SK-N-SH (cell line): ENCODE data around the gene HHAT. TPM values are rescaled to one million over a fixed set of nuclear protein-coding genes. Genes with fewer than 3 reads are reported as not detected.

Experiments
- CTCF ChIA-PET: fragments of 300-600, 350-600 bp; formaldehyde crosslinking; extraction: SDS; loops from one replicate; lab custom pipeline; 2021; lab: Yijun Ruan, JAX
- POLR2A ChIA-PET: fragments of 350-600 bp; sonication (Branson Sonifier 250); formaldehyde crosslinking; extraction: SDS; loops from one replicate; lab custom pipeline; 2020; ENCODE audit warnings: antibody characterized with exemption, inconsistent platforms; lab: Yijun Ruan, JAX
- DNase-seq: peaks from one replicate; pipeline ENCODE4 v3.0.0; 2012
- H2AFZ ChIP-seq: fragments of 200-600 bp; sonication (generic); 2 replicates; pipeline ENCODE4 v1.8.1; 2016; ENCODE audit warnings: antibody characterized with exemption, mild to moderate bottlenecking, low read depth
- H3F3A ChIP-seq: fragments of 200-600 bp; sonication (generic); replicated peaks from 2 replicates; pipeline ENCODE3; 2016; ENCODE audit warnings: antibody characterized with exemption, mild to moderate bottlenecking; ENCODE audit not compliant: insufficient read depth
- H3K27ac ChIP-seq, 2 experiments: fragments of 200-500 bp in 1 of 2; fragments of 200-600 bp in 1 of 2; sonication (Bioruptor generic) in 1 of 2; sonication (generic), shearing (Covaris generic) in 1 of 2; 2 replicates each; pipeline versions ENCODE4 v1.5.1 to v1.6.1; 2014 to 2016; ENCODE audit warnings: low read depth in 2 of 2, inconsistent platforms in 1 of 2, low read length in 1 of 2, mild to moderate bottlenecking in 1 of 2, mixed read lengths in 1 of 2
- H3K27me3 ChIP-seq: fragments of 200-600 bp; sonication (generic), shearing (Covaris generic); 2 replicates; pipeline ENCODE4 v1.6.1; 2016; ENCODE audit warnings: mixed run types; ENCODE audit not compliant: insufficient read depth
- H3K36me3 ChIP-seq, 2 experiments: fragments of 200-500 bp in 1 of 2; fragments of 200-600 bp in 1 of 2; sonication (Bioruptor generic) in 1 of 2; sonication (generic) in 1 of 2; replicated peaks in 1 of 2; 2 replicates each; pipeline versions ENCODE3 to v1.5.1; 2014 to 2016; ENCODE audit warnings: low read length in 1 of 2, mild to moderate bottlenecking in 1 of 2; ENCODE audit not compliant: insufficient read depth in 2 of 2, control insufficient read depth in 1 of 2
- H3K4me1 ChIP-seq, 2 experiments: fragments of 200-500 bp in 1 of 2; fragments of 200-600 bp in 1 of 2; sonication (Bioruptor generic) in 1 of 2; sonication (generic), shearing (Covaris generic) in 1 of 2; 2 replicates each; pipeline versions ENCODE4 v1.5.1 to v1.6.1; 2014 to 2016; ENCODE audit warnings: low read depth in 1 of 2, low read length in 1 of 2, mixed run types in 1 of 2; ENCODE audit not compliant: insufficient read depth in 2 of 2, control insufficient read depth in 1 of 2
- H3K4me2 ChIP-seq: fragments of 200-600 bp; sonication (generic), shearing (Covaris generic); 2 replicates; pipeline ENCODE4 v1.6.1; 2017; ENCODE audit warnings: mixed run types
- H3K4me3 ChIP-seq, 2 experiments: fragments of 200-500 bp in 1 of 2; fragments of 200-600 bp in 1 of 2; sonication (Bioruptor generic) in 1 of 2; sonication (generic), shearing (Covaris generic) in 1 of 2; 2 replicates each; pipeline versions ENCODE4 v1.5.1 to v1.8.1; 2014 to 2016; ENCODE audit warnings: low read depth in 2 of 2, inconsistent platforms in 1 of 2, low read length in 1 of 2, mild to moderate bottlenecking in 1 of 2, mixed read lengths in 1 of 2, moderate library complexity in 1 of 2
- H3K79me2 ChIP-seq: fragments of 200-600 bp; sonication (generic); 2 replicates; pipeline ENCODE4 v1.8.1; 2017; ENCODE audit warnings: mild to moderate bottlenecking; ENCODE audit not compliant: insufficient read depth
- H3K9ac ChIP-seq: fragments of 200-600 bp; sonication (generic); 2 replicates; pipeline ENCODE4 v1.6.1; 2017; ENCODE audit warnings: mixed run types
- H3K9me2 ChIP-seq: fragments of 200-600 bp; sonication (generic); 2 replicates; pipeline ENCODE4 v1.6.1; 2017; ENCODE audit warnings: mixed run types
- H3K9me3 ChIP-seq: fragments of 200-600 bp; sonication (generic); 2 replicates; pipeline ENCODE4 v1.6.1; 2017; ENCODE audit warnings: mixed run types, mild to moderate bottlenecking, moderate library complexity
- H4K20me1 ChIP-seq: fragments of 200-600 bp; sonication (generic); 2 replicates; pipeline ENCODE4 v1.6.1; 2017; ENCODE audit warnings: mild to moderate bottlenecking, mixed run types; ENCODE audit not compliant: insufficient read depth
- EP300 ChIP-seq, 2 experiments: IDR thresholded peaks; 2 replicates each; pipeline versions ENCODE4 v1.4.0 to v1.6.1; 2012; ENCODE audit warnings: borderline replicate concordance in 1 of 2, low read depth in 1 of 2, low read length in 1 of 2
- FOSL2 ChIP-seq: IDR thresholded peaks from 2 replicates; pipeline ENCODE4 v1.4.0; 2012; ENCODE audit warnings: low read depth, mild to moderate bottlenecking, moderate library complexity, borderline replicate concordance
- FOXJ3 ChIP-seq: sonication (generic); formaldehyde crosslinking; IDR thresholded peaks from 2 replicates; pipeline ENCODE4 v1.5.1; 2020; ENCODE audit warnings: mild to moderate bottlenecking, missing genetic modification reagents
- JUND ChIP-seq: IDR thresholded peaks from 2 replicates; pipeline ENCODE4 v1.4.0; 2012
- POLR2AphosphoS5 ChIP-seq: IDR thresholded peaks from 2 replicates; pipeline ENCODE4 v1.6.1; 2012; ENCODE audit warnings: low read depth, low read length
- RXRA ChIP-seq: IDR thresholded peaks from 2 replicates; pipeline ENCODE4 v1.4.0; 2012; ENCODE audit warnings: low read depth, mild to moderate bottlenecking, borderline replicate concordance
- TCF12 ChIP-seq: IDR thresholded peaks from 2 replicates; pipeline ENCODE4 v1.4.0; 2012
- TEAD4 ChIP-seq: IDR thresholded peaks from 2 replicates; pipeline ENCODE4 v1.4.0; 2012; ENCODE audit warnings: mild to moderate bottlenecking, borderline replicate concordance; ENCODE audit not compliant: insufficient read depth
- WGBS: methylation state at CpG from one replicate; pipeline ENCODE4 v1.1.6; 2017; ENCODE audit warnings: low lambda C conversion rate; 5-methylcytosine and 5-hydroxymethylcytosine counted together
- polyA plus RNA-seq, 3 experiments: library from polyadenylated mRNA; depleted of rRNA; stranded (reverse); fragments of >200 nt; gene quantifications; 2 replicates each; pipeline ENCODE4 v1.2.3, GENCODE V29; 2012
- TF ChIP-seq, protein P1 (sequence below): IDR thresholded peaks from 2 replicates; pipeline ENCODE4 v1.4.0; 2012; ENCODE audit warnings: low read depth, borderline replicate concordance
- TF ChIP-seq, protein P2 (sequence below): IDR thresholded peaks from 2 replicates; pipeline ENCODE4; 2012
- TF ChIP-seq, protein P3 (sequence below): fragments of 200-600 bp; sonication (generic); IDR thresholded peaks from 2 replicates; pipeline ENCODE4 v1.6.1; 2017; ENCODE audit warnings: antibody characterized with exemption, mild to moderate bottlenecking, moderate library complexity
- TF ChIP-seq, protein P4 (sequence below): IDR thresholded peaks from 2 replicates; pipeline ENCODE4 v1.4.0; 2012; ENCODE audit warnings: low read depth

Gene HHAT
- polyA plus RNA-seq, 1 of the 3 experiments (the other 2 are of a cell fraction), result 8.1 TPM

DNA sequence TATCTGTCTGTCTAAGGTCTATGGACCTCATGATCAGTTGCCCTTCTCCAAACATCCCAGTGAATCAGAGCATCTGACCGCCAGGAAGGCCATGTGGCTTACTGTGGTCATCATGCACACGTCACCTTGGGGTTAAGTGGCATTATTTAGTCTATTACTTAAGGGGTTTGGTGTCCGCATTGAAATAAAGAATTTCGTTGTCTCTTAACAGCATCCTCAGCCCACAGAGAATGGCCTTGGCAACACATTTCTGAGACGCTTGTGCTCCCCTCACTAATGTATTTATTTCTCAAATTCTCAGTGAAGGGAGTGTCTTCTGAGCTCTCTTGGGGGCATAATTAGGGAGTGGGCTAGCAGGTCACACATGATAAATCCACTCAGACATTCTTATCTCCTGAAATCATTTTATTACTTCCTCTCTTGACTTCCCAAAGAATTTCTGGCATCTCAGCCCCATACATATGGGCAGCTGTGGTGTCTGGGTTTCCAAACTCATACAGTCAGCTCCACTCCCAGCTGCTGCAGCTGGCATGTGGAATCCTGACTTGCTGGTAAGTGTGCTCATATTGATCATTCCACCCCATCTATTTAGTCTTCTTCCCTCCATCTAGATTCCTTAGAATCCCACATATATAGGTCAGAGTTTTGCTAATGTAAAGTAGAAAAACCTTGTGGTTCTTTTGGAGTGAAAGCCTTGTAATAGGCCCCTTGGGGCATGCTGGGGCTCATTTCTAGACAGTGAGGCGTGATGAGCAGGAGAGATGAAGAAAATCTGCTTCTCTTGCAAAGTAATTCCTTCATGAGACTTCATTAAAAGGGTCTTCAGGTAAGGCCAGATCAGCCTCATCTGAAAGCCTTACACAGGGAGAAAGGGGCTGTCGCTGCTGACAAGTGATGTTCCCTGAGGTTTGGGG, 110.5 kb downstream of the HHAT start:
- DNase-seq, result no peak
- CTCF ChIA-PET, result interaction anchor here (0.6 to 4.5 kb wide), 6 partner anchors 10 to 696 kb away, joined by 3 to 22 read pairs (median 4); partner anchors contain the start of gene KCNH1
- Histone ChIP-seq H3K4me1 (peaks cover 13 to 19% of the 10 kb centered on the region in 2 experiments; a peak in 3 of 4 replicates), H3K9me3 (no peaks in the 10 kb centered on the region), H3K27ac (peak overlapping the region; percentile 61 to 78), H3K27me3 (no peaks in the 10 kb centered on the region), H3K4me2 (peak overlapping the region; percentile 16; the same call in 1 of the 2 replicates), H3K9ac (peak overlapping the region; percentile 16; the same call in 1 of the 2 replicates), H3F3A (peaks cover 16% of the 10 kb centered on the region), H4K20me1 (no peaks in the 10 kb centered on the region), H3K4me3 (no peak overlapping the region), H3K9me2 (no peaks in the 10 kb centered on the region), H3K79me2 (no peaks in the 10 kb centered on the region), H2AFZ (no peak overlapping the region), H3K36me3 (no peaks in the 10 kb centered on the region)
- POLR2A ChIA-PET, result no interaction called here
- WGBS, result 42% methylated on average over 6 of the region's 7 CpGs
- TF ChIP-seq, protein P1, sequence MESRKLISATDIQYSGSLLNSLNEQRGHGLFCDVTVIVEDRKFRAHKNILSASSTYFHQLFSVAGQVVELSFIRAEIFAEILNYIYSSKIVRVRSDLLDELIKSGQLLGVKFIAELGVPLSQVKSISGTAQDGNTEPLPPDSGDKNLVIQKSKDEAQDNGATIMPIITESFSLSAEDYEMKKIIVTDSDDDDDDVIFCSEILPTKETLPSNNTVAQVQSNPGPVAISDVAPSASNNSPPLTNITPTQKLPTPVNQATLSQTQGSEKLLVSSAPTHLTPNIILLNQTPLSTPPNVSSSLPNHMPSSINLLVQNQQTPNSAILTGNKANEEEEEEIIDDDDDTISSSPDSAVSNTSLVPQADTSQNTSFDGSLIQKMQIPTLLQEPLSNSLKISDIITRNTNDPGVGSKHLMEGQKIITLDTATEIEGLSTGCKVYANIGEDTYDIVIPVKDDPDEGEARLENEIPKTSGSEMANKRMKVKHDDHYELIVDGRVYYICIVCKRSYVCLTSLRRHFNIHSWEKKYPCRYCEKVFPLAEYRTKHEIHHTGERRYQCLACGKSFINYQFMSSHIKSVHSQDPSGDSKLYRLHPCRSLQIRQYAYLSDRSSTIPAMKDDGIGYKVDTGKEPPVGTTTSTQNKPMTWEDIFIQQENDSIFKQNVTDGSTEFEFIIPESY, result 0 out of 2 replicates have a peak, but pooled peaks have one; percentile 18
- peak; percentile 39; the same call in 1 of the 2 replicates for TF ChIP-seq FOSL2
- TF ChIP-seq POLR2AphosphoS5, result no peak
- peak; percentile 83; the same call in 1 of the 2 replicates for TF ChIP-seq TEAD4
- no peak for TF ChIP-seq FOXJ3 (CRISPR knock-in tag)
- peak in 1 of 2 experiments; percentile 87; a peak in 2 of 4 replicates for TF ChIP-seq EP300 (IDR thresholded peaks at IDR 0.05; ENCODE audit: borderline replicate concordance in 1 of 2, low read depth in 1 of 2, low read length in 1 of 2)
- TF ChIP-seq RXRA, result 0 out of 2 replicates have a peak, but pooled peaks have one; percentile 49
- TF ChIP-seq TCF12, result peak; percentile 94
- TF ChIP-seq, protein P2, sequence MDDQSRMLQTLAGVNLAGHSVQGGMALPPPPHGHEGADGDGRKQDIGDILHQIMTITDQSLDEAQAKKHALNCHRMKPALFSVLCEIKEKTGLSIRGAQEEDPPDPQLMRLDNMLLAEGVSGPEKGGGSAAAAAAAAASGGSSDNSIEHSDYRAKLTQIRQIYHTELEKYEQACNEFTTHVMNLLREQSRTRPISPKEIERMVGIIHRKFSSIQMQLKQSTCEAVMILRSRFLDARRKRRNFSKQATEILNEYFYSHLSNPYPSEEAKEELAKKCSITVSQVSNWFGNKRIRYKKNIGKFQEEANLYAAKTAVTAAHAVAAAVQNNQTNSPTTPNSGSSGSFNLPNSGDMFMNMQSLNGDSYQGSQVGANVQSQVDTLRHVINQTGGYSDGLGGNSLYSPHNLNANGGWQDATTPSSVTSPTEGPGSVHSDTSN, result peak; percentile 57
- TF ChIP-seq, protein P3, sequence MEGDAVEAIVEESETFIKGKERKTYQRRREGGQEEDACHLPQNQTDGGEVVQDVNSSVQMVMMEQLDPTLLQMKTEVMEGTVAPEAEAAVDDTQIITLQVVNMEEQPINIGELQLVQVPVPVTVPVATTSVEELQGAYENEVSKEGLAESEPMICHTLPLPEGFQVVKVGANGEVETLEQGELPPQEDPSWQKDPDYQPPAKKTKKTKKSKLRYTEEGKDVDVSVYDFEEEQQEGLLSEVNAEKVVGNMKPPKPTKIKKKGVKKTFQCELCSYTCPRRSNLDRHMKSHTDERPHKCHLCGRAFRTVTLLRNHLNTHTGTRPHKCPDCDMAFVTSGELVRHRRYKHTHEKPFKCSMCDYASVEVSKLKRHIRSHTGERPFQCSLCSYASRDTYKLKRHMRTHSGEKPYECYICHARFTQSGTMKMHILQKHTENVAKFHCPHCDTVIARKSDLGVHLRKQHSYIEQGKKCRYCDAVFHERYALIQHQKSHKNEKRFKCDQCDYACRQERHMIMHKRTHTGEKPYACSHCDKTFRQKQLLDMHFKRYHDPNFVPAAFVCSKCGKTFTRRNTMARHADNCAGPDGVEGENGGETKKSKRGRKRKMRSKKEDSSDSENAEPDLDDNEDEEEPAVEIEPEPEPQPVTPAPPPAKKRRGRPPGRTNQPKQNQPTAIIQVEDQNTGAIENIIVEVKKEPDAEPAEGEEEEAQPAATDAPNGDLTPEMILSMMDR, result no peak
- TF ChIP-seq, protein P4, sequence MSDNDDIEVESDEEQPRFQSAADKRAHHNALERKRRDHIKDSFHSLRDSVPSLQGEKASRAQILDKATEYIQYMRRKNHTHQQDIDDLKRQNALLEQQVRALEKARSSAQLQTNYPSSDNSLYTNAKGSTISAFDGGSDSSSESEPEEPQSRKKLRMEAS, result peak; percentile 26; the same call in 1 of the 2 replicates
- TF ChIP-seq JUND, result peak; percentile 33
- TF ChIP-seq, all 33 proteins: peak for 9
